Testis (tissue), 5 donors: ENCODE results near the gene MLXIPL. TPM values are rescaled to one million over a fixed set of nuclear protein-coding genes. Genes with fewer than 3 reads are reported as not detected.
A peak's percentile ranks its signal among the peaks of the same experiment; 100 is the strongest.

Experiments used
- DNase-seq: peaks from one replicate; pipeline ENCODE4 v3.0.0-alpha.2; 2019
- H3K27ac ChIP-seq, 2 donors: fragments of 200-600 bp; sonication (generic); one replicate each; pipeline ENCODE4 v1.5.1; 2019
- H3K27me3 ChIP-seq: fragments of 200-600 bp; sonication (generic); one replicate; pipeline ENCODE4 v1.5.1; 2019
- H3K36me3 ChIP-seq: fragments of 200-600 bp; sonication (generic); one replicate; pipeline ENCODE4 v1.5.1; 2017; ENCODE audit warnings: low read depth; ENCODE audit errors: missing control alignments
- H3K4me1 ChIP-seq: fragments of 200-600 bp; sonication (generic); one replicate; pipeline ENCODE4 v1.5.1; 2019
- H3K4me3 ChIP-seq, 2 donors: fragments of 200-600 bp; sonication (generic); one replicate each; pipeline ENCODE4 v1.5.1; 2017 to 2019
- H3K9me3 ChIP-seq: fragments of 200-600 bp; sonication (generic); one replicate; pipeline ENCODE4 v1.5.1; 2017
- CTCF ChIP-seq, 3 experiments: fragments of 450-650 bp in 2 of 3; fragments of 200-600 bp in 1 of 3; sonication (generic) in 1 of 3; IDR thresholded peaks; one replicate each; pipeline ENCODE4 v1.5.1; 2016 to 2019; ENCODE audit warnings: antibody characterized with exemption in 3 of 3, mild to moderate bottlenecking in 2 of 3, moderate library complexity in 1 of 3
- POLR2A ChIP-seq: fragments of 450-650 bp; IDR thresholded peaks from one replicate; pipeline ENCODE4 v1.6.1; 2017; ENCODE audit warnings: antibody characterized with exemption, mild to moderate bottlenecking, moderate library complexity
- WGBS, 2 donors: methylation state at CpG; one replicate each; pipeline ENCODE4 v1.1.5; 2018; 5-methylcytosine and 5-hydroxymethylcytosine counted together
- intact Hi-C: fragments of 100-400 bp; cut with DNase I; formaldehyde crosslinking; loops from one replicate; pipeline ENCODE4 v1.15.1; 2023; ENCODE audit warnings: low total_unique reads
- long read RNA-seq, 2 donors: transcript quantifications; one replicate each; lab custom pipeline, GENCODE V29; 2026
- polyA plus RNA-seq: library from polyadenylated mRNA; stranded (reverse); fragments of 350-450 nt; fragmentation: Illumina TruSeq; extraction: RNeasy Lipid Tissue Mini Kit (QIAGEN cat#74804); gene quantifications from one replicate; pipeline ENCODE4 v1.2.3, GENCODE V29; 2014; ENCODE audit warnings: low read depth, low replicate concordance; ENCODE audit not compliant: insufficient read depth
- total RNA-seq, 2 donors: library from RNA; depleted of rRNA; stranded (reverse); fragments of >200 nt; gene quantifications; one replicate each; pipeline ENCODE4 v1.2.3, GENCODE V29; 2016

The MLXIPL gene, protein sequence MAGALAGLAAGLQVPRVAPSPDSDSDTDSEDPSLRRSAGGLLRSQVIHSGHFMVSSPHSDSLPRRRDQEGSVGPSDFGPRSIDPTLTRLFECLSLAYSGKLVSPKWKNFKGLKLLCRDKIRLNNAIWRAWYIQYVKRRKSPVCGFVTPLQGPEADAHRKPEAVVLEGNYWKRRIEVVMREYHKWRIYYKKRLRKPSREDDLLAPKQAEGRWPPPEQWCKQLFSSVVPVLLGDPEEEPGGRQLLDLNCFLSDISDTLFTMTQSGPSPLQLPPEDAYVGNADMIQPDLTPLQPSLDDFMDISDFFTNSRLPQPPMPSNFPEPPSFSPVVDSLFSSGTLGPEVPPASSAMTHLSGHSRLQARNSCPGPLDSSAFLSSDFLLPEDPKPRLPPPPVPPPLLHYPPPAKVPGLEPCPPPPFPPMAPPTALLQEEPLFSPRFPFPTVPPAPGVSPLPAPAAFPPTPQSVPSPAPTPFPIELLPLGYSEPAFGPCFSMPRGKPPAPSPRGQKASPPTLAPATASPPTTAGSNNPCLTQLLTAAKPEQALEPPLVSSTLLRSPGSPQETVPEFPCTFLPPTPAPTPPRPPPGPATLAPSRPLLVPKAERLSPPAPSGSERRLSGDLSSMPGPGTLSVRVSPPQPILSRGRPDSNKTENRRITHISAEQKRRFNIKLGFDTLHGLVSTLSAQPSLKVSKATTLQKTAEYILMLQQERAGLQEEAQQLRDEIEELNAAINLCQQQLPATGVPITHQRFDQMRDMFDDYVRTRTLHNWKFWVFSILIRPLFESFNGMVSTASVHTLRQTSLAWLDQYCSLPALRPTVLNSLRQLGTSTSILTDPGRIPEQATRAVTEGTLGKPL
- 100 to 1,000 TPM; 160 to 215 TPM for total RNA-seq
- 34.2 TPM for polyA plus RNA-seq
- long read RNA-seq, donor 1, partial matches to known transcripts = 0 of 1 reads
- long read RNA-seq, donor 1, other reads (novel, unspliced or antisense) = 0 of 1 reads
- long read RNA-seq, donor 2 = 0 reads

- H3K27me3 ChIP-seq = no peaks in the 10 kb centered on the region
- 3 to 4% methylated on average over 22 to 63 of the region's 80 CpGs for WGBS, 2 donors
- H3K27ac ChIP-seq = peak within 1 kb of the TSS; percentile 41 to 46
- H3K4me3 ChIP-seq = peak within 1 kb of the TSS; percentile 59 to 75
- H3K9me3 ChIP-seq = no peaks in the 10 kb centered on the region
- H3K4me1 ChIP-seq = peaks cover 15% of the 10 kb centered on the region
- no peaks in the 10 kb centered on the region for H3K36me3 ChIP-seq
- intact Hi-C loops = no loop called here
- TF ChIP-seq POLR2A = no peak
- peak; percentile 96 for DNase-seq
These were observed at the start of gene MLXIPL for GRCh38 chr7:73623798-73624668. MLXIPL (minus strand) TSS chr7:73624522; CDS start chr7:73624492, 30 bp downstream.

GRCh38 chr7:73671857-73672445, 47.6 kb upstream of the MLXIPL start:
- H3K9me3 ChIP-seq = no peaks in the 10 kb centered on the region
- intact Hi-C loops = no loop called here
- whole genome bisulfite sequencing, 2 donors = 94 to 95% methylated on average over 14 to 15 of the region's 15 CpGs
- H3K4me1 ChIP-seq = peaks cover 16% of the 10 kb centered on the region
- no peaks in the 10 kb centered on the region for H3K36me3 ChIP-seq
- H3K27ac ChIP-seq = no peak overlapping the region
- no peaks in the 10 kb centered on the region for H3K27me3 ChIP-seq
- no peak for DNase-seq
- TF ChIP-seq CTCF (IDR thresholded peaks at IDR 0.05) (no peak), POLR2A (no peak)
- H3K4me3 ChIP-seq = no peak overlapping the region

- no peak for TF ChIP-seq POLR2A
- TF ChIP-seq CTCF (IDR thresholded peaks at IDR 0.05) = no peak
These were observed 47.0 kb upstream of the MLXIPL start for GRCh38 chr7:73671322-73671661.

DNA sequence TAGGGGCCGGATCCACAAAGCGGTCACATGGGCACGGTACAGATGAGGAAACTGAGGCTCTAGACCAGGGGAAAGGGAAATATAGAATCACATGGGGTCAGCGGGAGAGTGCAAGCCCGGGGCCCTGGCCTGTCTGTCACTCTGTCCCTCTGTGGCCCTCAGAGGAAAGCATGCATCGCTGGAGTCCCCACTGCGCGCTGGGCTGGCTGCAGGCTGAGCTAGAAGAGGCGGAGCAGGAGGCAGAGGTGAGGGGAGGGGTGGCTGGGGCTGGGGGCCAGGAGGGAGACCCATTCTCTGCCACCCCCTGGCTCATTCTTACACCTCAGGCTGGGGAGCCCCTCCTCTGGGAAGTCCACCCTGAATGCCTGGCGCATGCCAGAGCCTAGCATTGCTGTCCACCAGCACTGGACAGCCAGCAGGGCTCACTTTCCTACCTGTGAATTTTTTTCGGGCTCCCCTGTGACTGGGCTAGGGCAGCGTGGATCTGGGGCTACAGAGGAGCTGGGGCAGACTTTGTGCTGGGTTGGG, 45.6 kb upstream of the MLXIPL start:
- Histone ChIP-seq H3K9me3 (no peaks in the 10 kb centered on the region), H3K36me3 (no peaks in the 10 kb centered on the region), H3K27ac (no peak overlapping the region), H3K27me3 (no peaks in the 10 kb centered on the region), H3K4me1 (peaks cover 12% of the 10 kb centered on the region), H3K4me3 (no peak overlapping the region)
- TF ChIP-seq POLR2A (no peak), CTCF (IDR thresholded peaks at IDR 0.05) (no peak)
- no peak for DNase-seq
- intact Hi-C loops = no loop called here
- 87 to 89% methylated on average over 12 of the region's 12 CpGs for WGBS, 2 donors

More at GRCh38 chr7:73671322-73671661, 47.0 kb upstream of the MLXIPL start:
- intact Hi-C loops = no loop called here
- WGBS, 2 donors = 29 to 77% methylated on average over 1 to 6 of the region's 12 CpGs
- H3K27ac ChIP-seq = no peak overlapping the region
- H3K36me3 ChIP-seq = no peaks in the 10 kb centered on the region
- H3K9me3 ChIP-seq = no peaks in the 10 kb centered on the region
- peaks cover 16% of the 10 kb centered on the region for H3K4me1 ChIP-seq
- no peak overlapping the region for H3K4me3 ChIP-seq
- no peak for DNase-seq
- H3K27me3 ChIP-seq = no peaks in the 10 kb centered on the region
